IMR-90 (cell line): ENCODE measurements around the gene ANKRD27.

Experiments used
- BHLHE40 ChIP-seq: fragments of 150-350 bp; IDR thresholded peaks from 2 replicates; pipeline ENCODE4 v1.6.1; 2016; ENCODE audit warnings: mild to moderate bottlenecking, low read depth, low read length
- POLR2A ChIP-seq: IDR thresholded peaks from 2 replicates; pipeline ENCODE4 v1.6.1; 2012; ENCODE audit warnings: mild to moderate bottlenecking, low read depth, low read length
- RAD21 ChIP-seq: IDR thresholded peaks from 2 replicates; pipeline ENCODE4 v1.6.1; 2012; ENCODE audit warnings: low read length, improper control_type of control experiment
- RCOR1 ChIP-seq: IDR thresholded peaks from 2 replicates; pipeline ENCODE4 v1.6.1; 2012; ENCODE audit warnings: mild to moderate bottlenecking, low read length, improper control_type of control experiment; ENCODE audit not compliant: insufficient replicate concordance
- RFX5 ChIP-seq: IDR thresholded peaks from 2 replicates; pipeline ENCODE4 v1.8.0; 2012; ENCODE audit warnings: low read depth, mild to moderate bottlenecking, low read length, moderate library complexity
- TF ChIP-seq, protein P1 (sequence below): conservative IDR thresholded peaks from 2 replicates; pipeline ENCODE4 v1.5.1; 2012; ENCODE audit warnings: mild to moderate bottlenecking, low read depth, low read length, improper control_type of control experiment

GRCh38 chr19:32603961-32604360, 71.0 kb downstream of the ANKRD27 start:
- TF ChIP-seq RFX5 (no peak), BHLHE40 (no peak), RAD21 (no peak), POLR2A (no peak), RCOR1 (no peak)
- TF ChIP-seq, protein P1, sequence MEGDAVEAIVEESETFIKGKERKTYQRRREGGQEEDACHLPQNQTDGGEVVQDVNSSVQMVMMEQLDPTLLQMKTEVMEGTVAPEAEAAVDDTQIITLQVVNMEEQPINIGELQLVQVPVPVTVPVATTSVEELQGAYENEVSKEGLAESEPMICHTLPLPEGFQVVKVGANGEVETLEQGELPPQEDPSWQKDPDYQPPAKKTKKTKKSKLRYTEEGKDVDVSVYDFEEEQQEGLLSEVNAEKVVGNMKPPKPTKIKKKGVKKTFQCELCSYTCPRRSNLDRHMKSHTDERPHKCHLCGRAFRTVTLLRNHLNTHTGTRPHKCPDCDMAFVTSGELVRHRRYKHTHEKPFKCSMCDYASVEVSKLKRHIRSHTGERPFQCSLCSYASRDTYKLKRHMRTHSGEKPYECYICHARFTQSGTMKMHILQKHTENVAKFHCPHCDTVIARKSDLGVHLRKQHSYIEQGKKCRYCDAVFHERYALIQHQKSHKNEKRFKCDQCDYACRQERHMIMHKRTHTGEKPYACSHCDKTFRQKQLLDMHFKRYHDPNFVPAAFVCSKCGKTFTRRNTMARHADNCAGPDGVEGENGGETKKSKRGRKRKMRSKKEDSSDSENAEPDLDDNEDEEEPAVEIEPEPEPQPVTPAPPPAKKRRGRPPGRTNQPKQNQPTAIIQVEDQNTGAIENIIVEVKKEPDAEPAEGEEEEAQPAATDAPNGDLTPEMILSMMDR: no peak
